ENCODE measurements around the gene GPR39. TPM values are rescaled to one million over a fixed set of nuclear protein-coding genes. Genes with fewer than 3 reads are reported as not detected.

GPR39 gene
- total RNA-seq, 1 experiment from 2014 or later: 0.50 TPM

GRCh38 chr2:132419235-132419634 is 2.6 kb downstream of the GPR39 start:
- Histone ChIP-seq H3K27me3 (ENCODE audit: insufficient read depth, low read length) (peaks cover 5% of the 10 kb centered on the region; the same call in 1 of the 2 replicates), H2AFZ (ENCODE audit: low read length) (no peak overlapping the region), H3K14ac (ENCODE audit: insufficient read depth, low read length) (no peak overlapping the region), H3T11ph (ENCODE audit: low read length) (no peak overlapping the region), H2BK15ac (ENCODE audit: low read depth, low read length) (no peak overlapping the region), H3K4me2 (ENCODE audit: insufficient read depth, insufficient read length, low read length) (no peak overlapping the region), H4K91ac (ENCODE audit: insufficient read length, low read depth, low read length) (no peak overlapping the region), H2BK20ac (ENCODE audit: low read depth, low read length, poor library complexity, severe bottlenecking) (no peak overlapping the region), H4K8ac (replicated peaks; ENCODE audit: insufficient read length, low read depth, low read length) (no peak overlapping the region), H2BK120ac (ENCODE audit: low read depth, low read length, poor library complexity, severe bottlenecking) (no peak overlapping the region), H3K18ac (ENCODE audit: insufficient read length, low read depth, low read length) (no peak overlapping the region), H3K4ac (ENCODE audit: low read depth, low read length) (no peak overlapping the region), H3K79me2 (ENCODE audit: insufficient read depth, low read length) (no peaks in the 10 kb centered on the region), H3K23ac (ENCODE audit: insufficient read length, low read depth, low read length) (no peak overlapping the region), H3K56ac (ENCODE audit: insufficient read length, low read depth, low read length) (no peak overlapping the region), H2AK5ac (ENCODE audit: insufficient read length, low read length) (no peak overlapping the region), H3K4me1 (ENCODE audit: insufficient read depth, low read length) (no peaks in the 10 kb centered on the region), H3K23me2 (ENCODE audit: insufficient read length, low read depth, low read length, poor library complexity, severe bottlenecking) (no peaks in the 10 kb centered on the region), H3K27ac (ENCODE audit: insufficient read length, low read depth, low read length) (no peak overlapping the region), H2BK12ac (ENCODE audit: insufficient read length, low read depth, low read length) (no peak overlapping the region), H3K9me3 (ENCODE audit: control insufficient read depth, low read depth, low read length) (no peaks in the 10 kb centered on the region), H2BK5ac (ENCODE audit: insufficient read length, low read length) (no peak overlapping the region), H4K20me1 (ENCODE audit: control insufficient read depth, insufficient read depth, insufficient read length) (no peaks in the 10 kb centered on the region), H4K5ac (ENCODE audit: insufficient read length, low read depth, low read length) (no peak overlapping the region), H3K79me1 (ENCODE audit: insufficient read depth, low read depth, low read length, poor library complexity, severe bottlenecking) (no peaks in the 10 kb centered on the region), H3K9ac (ENCODE audit: extremely low read depth, insufficient read length, low read length) (no peak overlapping the region)
- no peak overlapping the region for H3K27ac Mint-ChIP-seq
- no peak for DNase-seq
- no peak for TF ChIP-seq CTCF (conservative IDR thresholded peaks at IDR 0.05)
- no CpG with 5 or more reads among the region's 3 CpGs for WGBS (ENCODE audit: extremely low coverage, insufficient read length, low lambda C conversion rate)
- H3K27me3 Mint-ChIP-seq (ENCODE audit: low read depth): peaks cover 39% of the 10 kb centered on the region
- no peaks in the 10 kb centered on the region for H3K9me3 Mint-ChIP-seq
- H3K4me3 Mint-ChIP-seq: no peak overlapping the region
- no peaks in the 10 kb centered on the region; a peak in 1 of 7 replicates for H3K36me3 Mint-ChIP-seq (ENCODE audit: insufficient read depth in 1 of 3, low read depth in 3 of 3)
- H3K4me1 Mint-ChIP-seq: peaks cover 12 to 21% of the 10 kb centered on the region in 2 experiments

Data from H9 (cell line).